Erythroblast (primary cell): ENCODE results near the gene MAP7D1.

Source experiments
- GATA1 ChIP-seq: IDR thresholded peaks from 2 replicates; pipeline ENCODE4 v1.6.1; 2011; ENCODE audit warnings: low read depth, mild to moderate bottlenecking, control low read depth, low read length, moderate library complexity
- POLR2A ChIP-seq: IDR thresholded peaks from 2 replicates; pipeline ENCODE4 v1.6.1; 2011; ENCODE audit warnings: mild to moderate bottlenecking, low read length

GRCh38 chr1:36211307-36211706, 55.3 kb downstream of the MAP7D1 start:
- no peak for TF ChIP-seq POLR2A
- no peak for TF ChIP-seq GATA1
